ENCODE measurements around the gene PTPN18. TPM values are rescaled to one million over a fixed set of nuclear protein-coding genes. Genes with fewer than 3 reads are reported as not detected.
A peak's percentile ranks its signal among the peaks of the same experiment; 100 is the strongest.
"Not testable (repeated sequence)": the region's sequence is repeated elsewhere in the genome, so short reads cannot be mapped to it uniquely, and the experiment has no call there.

The PTPN18 gene
- total and polyA plus RNA-seq, 5 donors from 2014 or later = 42.2 to 61.3 (median 50.2) TPM

GRCh38 chr2:130393318-130393910, 37.6 kb downstream of the PTPN18 start:
- H3K9me3 ChIP-seq (ENCODE audit: control insufficient read depth in 2 of 2, low read length in 2 of 2) = no peaks in the 10 kb centered on the region
- H3K27ac Mint-ChIP-seq = peak overlapping the region in 1 of 3 donors; percentile 18
- peak overlapping the region in 2 of 4 donors; percentile 16 to 27 for H3K4me3 Mint-ChIP-seq
- no peak overlapping the region for H3K27ac ChIP-seq (ENCODE audit: insufficient read depth, low read length, poor library complexity, severe bottlenecking)
- peaks cover 2 to 21% (median 13%) of the 10 kb centered on the region in 4 donors for H3K4me1 Mint-ChIP-seq
- no peak for DNase-seq
- H3K36me3 Mint-ChIP-seq = peaks cover 7% of the 10 kb centered on the region
- peaks cover 20% of the 10 kb centered on the region for H3K27me3 Mint-ChIP-seq
- H3K4me1 ChIP-seq (ENCODE audit: control insufficient read depth, insufficient read depth, low read length, poor library complexity, severe bottlenecking) = peaks cover 16% of the 10 kb centered on the region
- H3K4me3 ChIP-seq (ENCODE audit: low read depth, low read length) = no peak overlapping the region
- H3K27me3 ChIP-seq (ENCODE audit: control insufficient read depth, insufficient read depth, low read length) = no peaks in the 10 kb centered on the region
- no peaks in the 10 kb centered on the region for H3K36me3 ChIP-seq (ENCODE audit: control insufficient read depth, insufficient read depth, low read length)
- ATAC-seq (ENCODE audit: low read depth in 2 of 2) = no peak
- H3K9me3 Mint-ChIP-seq = no peaks in the 10 kb centered on the region

GRCh38 chr2:130406280-130406679, 50.4 kb downstream of the PTPN18 start:
- not testable (repeated sequence) for DNase-seq; H3K36me3 ChIP-seq (ENCODE audit: control insufficient read depth, insufficient read depth, low read length); H3K9me3 ChIP-seq (ENCODE audit: control insufficient read depth in 2 of 2, low read length in 2 of 2); H3K36me3 Mint-ChIP-seq; H3K4me3 Mint-ChIP-seq; H3K4me1 ChIP-seq (ENCODE audit: control insufficient read depth, insufficient read depth, low read length, poor library complexity, severe bottlenecking); H3K27ac ChIP-seq (ENCODE audit: insufficient read depth, low read length, poor library complexity, severe bottlenecking); H3K27ac Mint-ChIP-seq; H3K9me3 Mint-ChIP-seq; H3K27me3 Mint-ChIP-seq; ATAC-seq (ENCODE audit: low read depth in 2 of 2); H3K27me3 ChIP-seq (ENCODE audit: control insufficient read depth, insufficient read depth, low read length); H3K4me1 Mint-ChIP-seq; H3K4me3 ChIP-seq (ENCODE audit: low read depth, low read length)

GRCh38 chr2:130416693-130417092, 60.8 kb downstream of the PTPN18 start:
- not testable (repeated sequence) for H3K36me3 Mint-ChIP-seq; H3K36me3 ChIP-seq (ENCODE audit: control insufficient read depth, insufficient read depth, low read length); H3K4me1 ChIP-seq (ENCODE audit: control insufficient read depth, insufficient read depth, low read length, poor library complexity, severe bottlenecking); ATAC-seq (ENCODE audit: low read depth in 2 of 2); H3K27ac Mint-ChIP-seq; DNase-seq; H3K27me3 Mint-ChIP-seq; H3K9me3 ChIP-seq (ENCODE audit: control insufficient read depth in 2 of 2, low read length in 2 of 2); H3K27me3 ChIP-seq (ENCODE audit: control insufficient read depth, insufficient read depth, low read length); H3K4me3 ChIP-seq (ENCODE audit: low read depth, low read length); H3K4me1 Mint-ChIP-seq; H3K4me3 Mint-ChIP-seq; H3K9me3 Mint-ChIP-seq; H3K27ac ChIP-seq (ENCODE audit: insufficient read depth, low read length, poor library complexity, severe bottlenecking)

- H3K4me1 Mint-ChIP-seq; ATAC-seq (ENCODE audit: low read depth in 2 of 2); H3K9me3 Mint-ChIP-seq; H3K36me3 Mint-ChIP-seq; H3K27ac Mint-ChIP-seq; DNase-seq; H3K27me3 Mint-ChIP-seq; H3K4me3 Mint-ChIP-seq; H3K36me3 ChIP-seq (ENCODE audit: control insufficient read depth, insufficient read depth, low read length); H3K4me1 ChIP-seq (ENCODE audit: control insufficient read depth, insufficient read depth, low read length, poor library complexity, severe bottlenecking); H3K27ac ChIP-seq (ENCODE audit: insufficient read depth, low read length, poor library complexity, severe bottlenecking); H3K27me3 ChIP-seq (ENCODE audit: control insufficient read depth, insufficient read depth, low read length); H3K9me3 ChIP-seq (ENCODE audit: control insufficient read depth in 2 of 2, low read length in 2 of 2); H3K4me3 ChIP-seq (ENCODE audit: low read depth, low read length): not testable (repeated sequence)
Observed at GRCh38 chr2:130418845-130419244, 63.0 kb downstream of the PTPN18 start.

Other genes starting within 250 kb of the PTPN18 start
- not detected for gene POTEF, start 226.8 kb upstream of the PTPN18 start, total RNA-seq
- not detected for gene POTEF, start 226.8 kb upstream of the PTPN18 start, polyA plus RNA-seq
- not detected for gene CCDC74B, start 210.9 kb upstream of the PTPN18 start, total RNA-seq
- not detected for gene CCDC74B, start 210.9 kb upstream of the PTPN18 start, polyA plus RNA-seq
- 78.7 TPM for gene SMPD4, start 174.5 kb upstream of the PTPN18 start, total RNA-seq
- gene SMPD4, start 174.5 kb upstream of the PTPN18 start, polyA plus RNA-seq = 10 to 100 TPM; 22.4 to 32.5 (median 29.9) TPM
- gene MZT2B, start 173.8 kb upstream of the PTPN18 start, total RNA-seq = 199 TPM
- gene MZT2B, start 173.8 kb upstream of the PTPN18 start, polyA plus RNA-seq = 100 to 1,000 TPM; 186 to 259 (median 227) TPM
- not detected for gene TUBA3E, start 157.6 kb upstream of the PTPN18 start, total RNA-seq
- gene TUBA3E, start 157.6 kb upstream of the PTPN18 start, polyA plus RNA-seq = not detected
- gene IMP4, start 13.2 kb upstream of the PTPN18 start, total RNA-seq = 72.4 TPM
- 100 to 1,000 TPM in 1 of 4 donors, 10 to 100 TPM in 3; 72.9 to 111 (median 77.8) TPM for gene IMP4, start 13.2 kb upstream of the PTPN18 start, polyA plus RNA-seq
- gene POTEI, start 153.3 kb downstream of the PTPN18 start, total RNA-seq = not detected
- gene POTEI, start 153.3 kb downstream of the PTPN18 start, polyA plus RNA-seq = not detected
- gene CFC1B, start 165.2 kb downstream of the PTPN18 start, total RNA-seq = not detected
- gene CFC1B, start 165.2 kb downstream of the PTPN18 start, polyA plus RNA-seq = not detected
- not detected for gene CFC1, start 243.5 kb downstream of the PTPN18 start, total RNA-seq
- gene CFC1, start 243.5 kb downstream of the PTPN18 start, polyA plus RNA-seq = not detected